Natural killer cell (primary cell): ENCODE data around the gene GLT1D1. TPM values are rescaled to one million over a fixed set of nuclear protein-coding genes. Genes with fewer than 3 reads are reported as not detected.

Experiments used
- ATAC-seq, 3 donors: fragments of 150-1000 bp in 2 of 3; fragments of 200-7000 bp in 1 of 3; cut with Tn5 transposase; 1 replicate in 1 of 3; 2 replicates in 2 of 3; pipeline ENCODE4 v1.10.0; 2021; ENCODE audit warnings: mild to moderate bottlenecking in 2 of 3, moderate library complexity in 2 of 3
- DNase-seq, 2 donors: peaks; one replicate each; pipeline versions ENCODE4 v3.0.0 to v3.0.0-alpha.2; 2013 to 2021; ENCODE audit warnings: mixed read lengths in 1 of 2
- H3K27ac ChIP-seq: one replicate; pipeline ENCODE4 v1.5.1; 2013; ENCODE audit warnings: mild to moderate bottlenecking, low read length
- H3K27me3 ChIP-seq: one replicate; pipeline ENCODE4 v1.6.1; 2013; ENCODE audit warnings: low read length; ENCODE audit not compliant: control insufficient read depth, insufficient read depth
- H3K36me3 ChIP-seq: one replicate; pipeline ENCODE4 v1.6.1; 2013; ENCODE audit warnings: low read length; ENCODE audit not compliant: control insufficient read depth, insufficient read depth
- H3K4me1 ChIP-seq: one replicate; pipeline ENCODE4 v1.6.1; 2013; ENCODE audit warnings: low read length; ENCODE audit not compliant: control insufficient read depth, insufficient read depth
- H3K4me3 ChIP-seq: one replicate; pipeline ENCODE4 v1.5.1; 2013; ENCODE audit warnings: low read length
- H3K9me3 ChIP-seq: one replicate; pipeline ENCODE4 v1.6.1; 2013; ENCODE audit warnings: low read length; ENCODE audit not compliant: control insufficient read depth, insufficient read depth
- H3K27ac Mint-ChIP-seq, 2 donors: one replicate each; pipeline ENCODE4 v1.8.0; 2022; ENCODE audit warnings: mild to moderate bottlenecking in 2 of 2, mixed read lengths in 2 of 2, moderate library complexity in 1 of 2
- H3K27me3 Mint-ChIP-seq, 2 donors: one replicate each; pipeline ENCODE4 v1.8.0; 2022; ENCODE audit warnings: low read depth in 2 of 2, mixed read lengths in 2 of 2
- H3K36me3 Mint-ChIP-seq: one replicate; pipeline ENCODE4 v1.8.0; 2022; ENCODE audit warnings: mixed read lengths
- H3K4me1 Mint-ChIP-seq, 2 donors: one replicate each; pipeline ENCODE4 v1.8.0; 2022; ENCODE audit warnings: mixed read lengths in 2 of 2
- H3K4me3 Mint-ChIP-seq: one replicate; pipeline ENCODE4 v1.8.0; 2022; ENCODE audit warnings: mild to moderate bottlenecking, moderate library complexity, mixed read lengths
- H3K9me3 Mint-ChIP-seq, 2 donors: one replicate each; pipeline ENCODE4 v1.8.0; 2022; ENCODE audit warnings: mixed read lengths in 2 of 2
- WGBS: methylation state at CpG from one replicate; pipeline ENCODE4 v1.1.7; 2013; ENCODE audit warnings: missing lambda C conversion rate; ENCODE audit not compliant: insufficient coverage; 5-methylcytosine and 5-hydroxymethylcytosine counted together
- intact Hi-C: fragments of 100-400 bp; cut with micrococcal nuclease; formaldehyde crosslinking; loops from one replicate; pipeline ENCODE4 v1.14.2; 2022
- total RNA-seq, 4 donors: library from RNA; stranded (reverse); fragments of 120-200 nt in 1 of 4; gene quantifications; one replicate each; pipeline versions ENCODE4 v1.2.3 to v1.2.4, GENCODE V29; 2013 to 2022
- TF ChIP-seq, protein P1 (sequence below): fragments of 200-600 bp; IDR thresholded peaks from one replicate; pipeline ENCODE4 v1.8.0; 2022; ENCODE audit warnings: antibody characterized with exemption

The GLT1D1 gene
- total RNA-seq, 3 donors from 2014 or later (not counting 1 experiment from before 2014, with no cell fraction given), result 0.33 to 3.2 (median 2.6) TPM

GRCh38 chr12:128920468-128920867 is 67.2 kb downstream of the GLT1D1 start:
- DNase-seq (no peak), ATAC-seq (no peak)
- Mint-ChIP-seq H3K9me3 (no peaks in the 10 kb centered on the region), H3K36me3 (no peaks in the 10 kb centered on the region), H3K4me1 (no peaks in the 10 kb centered on the region), H3K4me3 (no peak overlapping the region), H3K27me3 (peaks cover 0 to 8% of the 10 kb centered on the region in 2 donors), H3K27ac (no peak overlapping the region)
- TF ChIP-seq, protein P1, sequence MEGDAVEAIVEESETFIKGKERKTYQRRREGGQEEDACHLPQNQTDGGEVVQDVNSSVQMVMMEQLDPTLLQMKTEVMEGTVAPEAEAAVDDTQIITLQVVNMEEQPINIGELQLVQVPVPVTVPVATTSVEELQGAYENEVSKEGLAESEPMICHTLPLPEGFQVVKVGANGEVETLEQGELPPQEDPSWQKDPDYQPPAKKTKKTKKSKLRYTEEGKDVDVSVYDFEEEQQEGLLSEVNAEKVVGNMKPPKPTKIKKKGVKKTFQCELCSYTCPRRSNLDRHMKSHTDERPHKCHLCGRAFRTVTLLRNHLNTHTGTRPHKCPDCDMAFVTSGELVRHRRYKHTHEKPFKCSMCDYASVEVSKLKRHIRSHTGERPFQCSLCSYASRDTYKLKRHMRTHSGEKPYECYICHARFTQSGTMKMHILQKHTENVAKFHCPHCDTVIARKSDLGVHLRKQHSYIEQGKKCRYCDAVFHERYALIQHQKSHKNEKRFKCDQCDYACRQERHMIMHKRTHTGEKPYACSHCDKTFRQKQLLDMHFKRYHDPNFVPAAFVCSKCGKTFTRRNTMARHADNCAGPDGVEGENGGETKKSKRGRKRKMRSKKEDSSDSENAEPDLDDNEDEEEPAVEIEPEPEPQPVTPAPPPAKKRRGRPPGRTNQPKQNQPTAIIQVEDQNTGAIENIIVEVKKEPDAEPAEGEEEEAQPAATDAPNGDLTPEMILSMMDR, result no peak
- no peaks in the 10 kb centered on the region for H3K27me3 ChIP-seq
- H3K4me3 ChIP-seq, result no peak overlapping the region
- H3K36me3 ChIP-seq, result no peaks in the 10 kb centered on the region
- WGBS, result 89% methylated on average over 8 of the region's 8 CpGs
- intact Hi-C loops, result no loop called here
- H3K9me3 ChIP-seq, result no peaks in the 10 kb centered on the region
- no peak overlapping the region for H3K27ac ChIP-seq
- H3K4me1 ChIP-seq, result peaks cover under 1% of the 10 kb centered on the region

DNA sequence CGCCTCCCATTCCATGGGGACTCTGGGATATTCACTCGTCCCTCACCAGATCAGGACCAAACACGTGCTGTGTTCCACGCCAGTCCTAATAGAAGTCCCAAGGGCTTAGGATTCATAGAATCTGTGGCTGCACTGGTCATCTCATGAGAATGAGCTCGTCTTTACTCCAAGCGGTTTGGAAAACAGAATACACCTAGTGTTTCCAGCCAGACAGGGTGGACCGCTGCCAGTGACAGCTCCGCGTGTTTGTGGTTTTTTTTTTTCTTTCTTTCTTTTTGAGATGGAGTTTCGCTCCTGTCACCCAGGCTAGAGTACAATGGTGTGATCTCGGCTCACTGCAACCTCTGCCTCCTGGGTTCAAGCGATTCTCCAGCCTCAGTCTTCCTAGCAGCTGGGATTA is 75.1 kb downstream of the GLT1D1 start:
- WGBS, result 83% methylated on average over 12 of the region's 12 CpGs
- no peak for ATAC-seq
- Mint-ChIP-seq H3K9me3 (no peaks in the 10 kb centered on the region), H3K4me1 (no peaks in the 10 kb centered on the region), H3K36me3 (no peaks in the 10 kb centered on the region), H3K4me3 (no peak overlapping the region), H3K27me3 (peaks cover 0 to 9% of the 10 kb centered on the region in 2 donors), H3K27ac (no peak overlapping the region)
- H3K27ac ChIP-seq, result no peak overlapping the region
- H3K9me3 ChIP-seq, result no peaks in the 10 kb centered on the region
- TF ChIP-seq, protein P1, result no peak
- no peaks in the 10 kb centered on the region for H3K4me1 ChIP-seq
- no peak for DNase-seq
- H3K4me3 ChIP-seq, result no peak overlapping the region
- no peaks in the 10 kb centered on the region for H3K27me3 ChIP-seq
- intact Hi-C loops, result no loop called here
- no peaks in the 10 kb centered on the region for H3K36me3 ChIP-seq

- H3K4me3 Mint-ChIP-seq, result no peak overlapping the region
- no peak for ATAC-seq
- Histone ChIP-seq H3K9me3 (no peaks in the 10 kb centered on the region), H3K36me3 (no peaks in the 10 kb centered on the region), H3K27me3 (no peaks in the 10 kb centered on the region), H3K4me1 (no peaks in the 10 kb centered on the region), H3K4me3 (no peak overlapping the region), H3K27ac (no peak overlapping the region)
- H3K9me3 Mint-ChIP-seq, result no peaks in the 10 kb centered on the region
- no peak overlapping the region for H3K27ac Mint-ChIP-seq
- TF ChIP-seq, protein P1, result no peak
- no peaks in the 10 kb centered on the region for H3K4me1 Mint-ChIP-seq
- WGBS, result 91% methylated on average over 12 of the region's 12 CpGs
- H3K27me3 Mint-ChIP-seq, result peaks cover 0 to 9% of the 10 kb centered on the region in 2 donors
- no peak for DNase-seq
- intact Hi-C loops, result no loop called here
- no peaks in the 10 kb centered on the region for H3K36me3 Mint-ChIP-seq
Measured at GRCh38 chr12:128929057-128929456, 75.8 kb downstream of the GLT1D1 start.

DNA sequence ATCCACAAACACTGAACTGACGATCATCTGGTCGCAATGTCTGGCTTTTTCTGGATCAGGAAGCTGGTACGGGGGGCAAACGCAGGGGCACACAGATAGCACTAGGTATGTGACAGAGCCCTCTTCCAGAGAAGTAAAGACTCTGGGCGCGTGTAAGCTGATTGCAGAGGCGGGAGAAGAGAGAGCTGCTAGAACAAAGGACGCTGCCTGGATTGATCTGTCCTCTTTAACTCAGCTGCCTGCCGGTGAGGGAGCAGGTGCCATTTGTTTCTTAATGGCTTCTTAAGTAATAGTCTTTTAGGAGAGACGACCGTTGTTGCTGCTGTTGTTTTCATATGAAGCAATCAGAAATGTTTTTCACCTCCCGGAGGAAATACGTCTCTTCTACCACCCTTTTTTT is 77.3 kb downstream of the GLT1D1 start:
- DNase-seq, result no peak
- 75% methylated on average over 13 of the region's 13 CpGs for WGBS
- Mint-ChIP-seq H3K9me3 (no peaks in the 10 kb centered on the region), H3K4me1 (no peaks in the 10 kb centered on the region), H3K4me3 (no peak overlapping the region), H3K27me3 (peaks cover 0 to 4% of the 10 kb centered on the region in 2 donors), H3K36me3 (no peaks in the 10 kb centered on the region), H3K27ac (no peak overlapping the region)
- Histone ChIP-seq H3K27ac (no peak overlapping the region), H3K36me3 (no peaks in the 10 kb centered on the region), H3K4me3 (no peak overlapping the region), H3K9me3 (no peaks in the 10 kb centered on the region), H3K4me1 (no peaks in the 10 kb centered on the region), H3K27me3 (no peaks in the 10 kb centered on the region)
- intact Hi-C loops, result no loop called here
- ATAC-seq, result no peak
- TF ChIP-seq, protein P1, result no peak
